ENCODE data around the gene DHX40.

GRCh38 chr17:59519132-59519531 is 46.3 kb upstream of the DHX40 start:
- no peak for TF ChIP-seq CTCF (IDR thresholded peaks at IDR 0.05)
- TF ChIP-seq POLR2A (IDR thresholded peaks at IDR 0.05): no peak
